Measurements from ENCODE around the gene TPST1.
A peak's percentile ranks its signal among the peaks of the same experiment; 100 is the strongest.
"Not testable (repeated sequence)": the region's sequence is repeated elsewhere in the genome, so short reads cannot be mapped to it uniquely, and the experiment has no call there.

The TPST1 gene

DNA sequence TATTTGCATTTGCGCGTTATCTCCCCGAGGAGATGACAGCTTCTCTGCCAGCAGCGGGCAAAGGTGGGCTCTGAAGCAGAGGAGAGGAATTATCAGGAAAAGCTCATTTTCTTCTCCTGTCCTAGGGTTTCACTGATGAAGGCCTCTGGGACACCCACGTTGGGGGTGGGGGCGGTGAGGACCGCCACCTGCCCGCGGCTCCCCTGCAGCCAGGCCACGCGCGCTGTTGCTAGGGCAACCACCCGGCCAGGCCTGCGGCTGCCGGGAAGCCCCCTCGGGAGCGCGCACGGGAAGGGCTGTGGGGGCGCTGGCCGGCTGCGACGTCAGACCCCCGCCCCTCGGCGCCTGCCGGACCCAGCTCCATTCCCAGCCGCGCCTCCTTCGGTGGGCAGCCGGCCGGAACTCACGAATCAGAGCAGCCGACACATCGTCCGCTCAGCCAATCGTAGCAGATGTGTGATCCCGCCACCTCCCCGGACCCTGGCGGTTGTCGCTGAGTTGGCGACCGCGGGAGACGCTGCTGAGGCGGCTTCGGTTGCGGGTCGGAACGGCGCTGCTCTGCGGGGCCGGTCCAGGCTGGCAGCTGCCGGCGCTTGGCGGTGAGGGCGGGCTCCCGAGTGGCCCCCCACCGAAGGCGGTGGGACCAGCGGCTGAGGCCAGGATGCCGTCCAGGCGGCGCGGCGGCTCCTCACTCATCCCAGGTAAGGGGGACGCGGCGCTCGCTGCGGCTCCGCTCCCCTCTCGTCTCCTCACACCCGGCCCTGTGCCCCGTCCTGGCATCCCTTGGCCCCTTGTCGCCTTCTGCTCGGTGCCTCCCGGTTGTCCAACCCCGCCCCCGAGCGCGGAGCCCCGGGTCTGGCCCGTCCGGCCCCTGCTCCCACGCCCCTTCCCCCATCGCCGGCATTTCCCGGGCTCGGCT is at the start of gene TPST1:
Gene TPST1, plus strand, starts transcription at position 513 of the 919 bp plus-strand sequence. CDS start 35,092 bp downstream, outside the sequence.
- DNase-seq = peak; percentile 86

DNA sequence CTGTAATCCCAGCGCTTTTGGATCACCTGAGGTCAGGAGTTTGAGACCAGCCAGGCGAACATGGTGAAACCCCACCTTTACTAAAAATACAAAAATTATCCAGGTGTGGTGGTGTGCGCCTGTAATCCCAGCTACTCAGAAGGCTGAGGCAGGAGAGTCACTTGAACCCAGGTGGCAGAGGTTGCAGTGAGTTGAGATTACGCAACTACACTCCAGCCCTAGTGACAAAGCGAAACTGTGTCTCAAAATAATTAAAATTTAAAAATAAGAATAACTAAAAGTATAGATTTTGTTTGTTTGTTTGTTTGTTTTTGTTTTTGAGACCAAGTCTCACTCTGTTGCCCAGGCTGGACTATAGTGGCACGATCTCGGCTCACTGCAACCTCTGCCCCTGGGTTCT is 49.1 kb upstream of the TPST1 start:
- not testable (repeated sequence) for DNase-seq

DNA sequence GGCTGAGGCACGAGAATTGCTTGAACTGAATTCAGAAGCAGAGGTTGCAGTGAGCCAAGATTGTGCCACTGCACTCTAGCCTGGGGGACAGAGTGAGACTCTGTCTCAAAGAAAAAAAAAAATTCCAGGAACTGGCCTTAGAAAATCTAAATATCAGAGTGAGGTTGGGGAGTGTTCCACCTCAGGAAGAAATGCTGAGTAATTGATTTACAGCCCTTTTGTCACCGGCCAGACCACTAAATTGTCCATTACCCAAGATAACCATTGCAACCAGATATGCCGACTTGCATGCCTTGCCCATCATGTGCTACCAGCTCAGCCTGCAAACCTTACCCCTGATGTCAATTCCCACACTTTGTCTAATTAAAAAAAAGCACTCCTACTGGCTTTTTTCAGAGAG is 48.1 kb upstream of the TPST1 start:
- DNase-seq = peak; percentile 43

- no peak for DNase-seq
Measured at GRCh38 chr7:66162622-66163021, 42.5 kb upstream of the TPST1 start.

DNA sequence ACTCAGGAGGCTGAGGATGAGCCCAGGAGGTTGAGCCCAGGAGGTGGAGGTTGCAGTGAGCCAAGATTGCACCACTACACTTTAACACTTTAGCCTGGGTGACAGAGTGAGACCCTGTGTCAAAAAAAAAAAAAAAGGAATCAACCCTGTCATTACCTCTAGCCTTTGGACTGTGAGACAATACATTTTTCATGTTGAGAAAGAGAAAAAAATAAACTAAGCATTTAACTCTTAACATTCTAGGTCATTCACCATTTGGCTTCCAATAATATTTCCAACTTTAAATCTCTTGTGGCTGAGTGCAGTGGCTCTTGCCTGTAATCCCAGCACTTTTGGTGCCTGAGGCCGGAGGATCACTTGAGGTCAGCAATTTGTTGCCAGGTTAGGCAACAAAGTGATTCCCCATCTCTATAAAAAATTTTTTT is 41.9 kb upstream of the TPST1 start:
- DNase-seq = no peak

DNA sequence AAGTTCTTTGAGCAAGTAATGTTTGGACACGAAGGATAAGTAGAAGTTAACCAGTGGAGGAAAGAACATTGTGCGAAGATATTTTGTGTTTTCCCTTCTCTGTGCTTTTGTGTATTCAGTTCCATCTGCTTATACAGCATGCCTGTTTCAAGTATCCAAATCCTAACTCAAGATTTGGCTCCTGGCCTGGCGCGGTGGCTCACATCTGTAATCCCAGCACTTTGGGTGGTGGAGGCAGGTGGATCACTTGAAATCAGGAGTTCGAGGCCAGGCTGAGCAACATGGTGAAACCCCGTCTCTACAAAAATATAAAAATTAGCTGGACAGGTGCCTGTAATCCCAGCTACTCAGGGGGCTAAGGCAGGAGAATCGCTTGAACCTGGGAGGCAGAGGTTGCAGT is 40.8 kb upstream of the TPST1 start:
- DNase-seq = no peak

GRCh38 chr7:66167773-66168387 is 37.3 kb upstream of the TPST1 start:
- DNase-seq = peak; percentile 38

GRCh38 chr7:66169616-66170015 is 35.5 kb upstream of the TPST1 start:
- no peak for DNase-seq

DNA sequence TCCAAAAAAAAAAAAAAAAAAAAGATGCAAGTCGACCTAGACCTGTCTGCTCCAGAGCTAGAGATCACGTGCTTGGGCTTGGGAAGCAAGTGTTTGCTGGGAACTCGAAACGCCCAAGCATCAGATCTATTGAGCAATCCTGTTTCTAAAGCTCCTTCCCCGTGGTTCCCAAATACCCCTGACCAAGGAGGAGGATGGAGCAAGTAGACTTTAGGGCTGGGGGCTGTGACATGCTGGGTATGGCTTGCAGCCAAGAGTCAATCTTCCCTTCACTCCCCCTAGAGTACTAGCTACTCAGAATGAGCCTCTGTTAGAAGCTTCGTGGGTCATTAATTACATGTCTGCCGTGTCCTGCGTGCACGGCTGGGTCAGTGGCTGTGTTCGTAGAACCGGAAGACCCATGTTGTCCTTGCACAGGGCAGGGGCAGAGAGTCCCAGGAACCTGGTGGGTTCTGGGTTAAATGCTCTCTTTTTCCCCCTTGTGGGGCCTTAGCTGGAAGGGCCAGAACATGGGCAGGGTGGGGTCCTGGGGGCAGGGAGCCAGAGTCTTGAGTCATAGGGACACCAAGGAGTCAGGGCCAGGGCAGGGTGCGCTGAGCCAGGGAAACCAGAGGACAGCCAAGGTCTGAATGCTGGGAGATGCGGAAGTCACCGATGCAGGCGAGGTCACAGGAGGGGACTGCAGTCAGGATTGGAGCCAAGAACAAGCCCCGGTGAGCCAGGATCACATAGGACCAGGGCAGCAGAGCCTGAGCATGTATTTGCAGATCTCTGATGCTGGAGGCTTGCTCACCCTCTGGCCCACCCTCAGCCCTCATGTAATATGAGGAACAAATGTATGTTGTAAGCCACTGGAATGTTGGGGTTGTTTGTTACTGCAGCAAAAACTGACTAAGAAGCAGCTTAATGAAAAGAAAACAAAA is 34.6 kb upstream of the TPST1 start:
- no peak for DNase-seq

DNA sequence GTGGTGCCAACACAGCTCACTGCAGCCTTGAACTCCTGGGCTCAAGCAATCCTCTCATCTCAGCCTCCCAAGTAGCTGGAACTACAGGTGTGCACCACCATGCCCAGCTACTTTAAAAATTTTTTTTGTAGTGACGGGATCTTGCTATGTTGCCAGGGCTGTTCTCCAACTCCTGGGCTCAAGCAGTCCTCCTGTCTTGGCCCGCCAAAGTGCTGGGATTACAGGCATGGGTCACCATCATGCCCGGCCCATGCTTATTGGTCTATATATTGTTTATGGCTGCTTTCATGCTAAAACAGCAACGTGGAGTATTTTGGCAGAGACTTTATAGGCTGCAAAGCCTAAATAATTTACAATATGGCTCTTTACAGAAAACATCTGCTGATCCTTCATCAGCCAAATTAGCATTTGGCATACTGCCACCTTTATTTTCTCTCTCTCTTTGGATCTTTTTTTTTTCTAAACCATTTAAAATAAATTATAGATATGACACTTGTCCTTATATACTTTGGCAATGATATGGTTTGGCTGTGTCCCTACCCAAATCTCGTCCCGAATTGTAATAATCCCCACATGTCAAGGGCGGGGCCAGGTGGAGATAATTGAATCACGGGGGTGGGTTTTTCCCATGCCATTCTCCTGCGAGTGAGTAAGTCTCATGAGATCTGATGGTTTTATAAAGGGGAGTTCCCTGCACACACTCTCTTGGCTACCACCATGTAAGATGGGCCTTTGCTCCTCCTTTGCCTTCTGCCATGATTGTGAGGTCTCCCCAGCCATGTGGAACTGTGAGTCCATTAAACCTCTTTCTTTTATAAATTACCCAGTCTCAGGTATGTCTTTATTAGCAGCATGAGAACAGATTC is 32.4 kb upstream of the TPST1 start:
- not testable (repeated sequence) for DNase-seq

DNA sequence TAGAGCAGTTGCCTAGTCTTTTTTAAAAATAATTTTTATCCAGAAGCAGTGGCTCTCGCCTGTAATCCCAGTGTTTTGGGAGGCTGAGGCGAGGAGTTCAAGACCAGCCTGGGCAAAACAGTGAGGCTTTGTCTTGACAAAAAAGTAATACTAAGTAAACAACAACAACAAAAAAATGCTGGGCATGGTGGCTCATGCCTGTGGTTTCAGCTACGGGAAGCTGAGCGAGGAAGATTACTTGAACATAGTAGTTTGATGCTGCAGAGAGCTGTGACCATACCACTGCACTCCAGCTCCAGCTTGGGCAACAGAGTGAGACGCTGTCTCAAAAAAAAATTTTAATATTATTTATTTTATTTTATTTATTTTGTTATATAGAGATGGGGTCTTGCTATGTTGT is 31.3 kb upstream of the TPST1 start:
- no peak for DNase-seq

DNA sequence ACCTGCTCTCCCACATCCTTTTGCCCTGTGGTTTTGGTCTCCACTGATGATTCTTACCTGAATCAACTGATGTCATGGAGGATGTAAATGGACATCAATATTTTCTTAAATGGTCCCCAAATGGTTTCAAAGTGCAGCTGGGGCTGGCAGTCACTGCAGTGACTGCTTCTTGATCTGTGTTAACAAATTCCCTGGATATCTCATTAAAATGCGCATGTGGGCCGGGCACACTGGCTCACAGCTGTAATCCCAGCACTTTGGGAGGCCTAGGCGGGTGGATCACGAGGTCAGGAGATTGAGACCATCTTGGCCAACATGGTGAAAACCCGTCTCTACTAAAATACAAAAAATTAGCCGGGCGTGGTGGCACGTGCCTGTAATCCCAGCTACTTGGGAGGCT is 30.1 kb upstream of the TPST1 start:
- not testable (repeated sequence) for DNase-seq

DNA sequence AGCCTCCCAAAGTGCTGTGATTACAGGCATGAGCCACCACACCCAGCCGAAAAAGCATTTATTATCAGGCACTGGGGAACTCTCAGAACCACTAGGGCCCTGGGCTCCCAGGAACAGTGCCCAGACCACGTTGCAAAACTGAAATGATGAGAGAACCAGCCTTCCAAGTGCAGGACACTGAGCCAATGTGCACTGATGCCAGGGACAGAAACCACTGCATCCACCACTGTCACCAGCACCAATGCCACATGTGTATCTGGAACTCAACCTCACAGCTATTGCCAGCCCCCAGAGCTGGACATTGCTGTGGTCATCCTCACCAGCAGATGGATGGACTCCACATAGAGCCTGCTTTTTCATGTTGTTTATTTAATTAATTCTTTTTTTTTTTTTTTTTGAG is 28.2 kb upstream of the TPST1 start:
- DNase-seq = no peak

GRCh38 chr7:66178258-66178657 is 26.9 kb upstream of the TPST1 start:
- no peak for DNase-seq

DNA sequence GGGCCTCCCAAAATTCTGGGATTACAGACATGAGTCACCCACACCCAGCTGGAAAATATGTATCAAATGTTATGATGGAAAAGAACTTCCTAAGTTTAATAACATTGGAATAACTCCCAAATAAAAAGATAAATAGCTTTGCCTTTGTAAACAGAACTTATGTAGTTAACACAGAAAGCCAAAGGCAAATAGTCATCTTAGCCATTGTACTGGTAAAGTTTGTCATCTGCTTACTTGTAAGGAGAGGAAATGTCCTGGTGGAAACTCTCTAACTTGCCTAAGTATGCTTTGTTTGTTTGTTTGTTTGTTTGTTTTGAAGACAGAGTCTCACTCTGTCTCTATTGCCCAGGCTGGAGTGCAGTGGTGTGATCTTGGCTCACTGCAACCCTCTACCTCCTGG is 23.8 kb upstream of the TPST1 start:
- no peak for DNase-seq

GRCh38 chr7:66181845-66182244 is 23.3 kb upstream of the TPST1 start:
- no peak for DNase-seq

GRCh38 chr7:66182920-66183319 is 22.2 kb upstream of the TPST1 start:
- no peak for DNase-seq

DNA sequence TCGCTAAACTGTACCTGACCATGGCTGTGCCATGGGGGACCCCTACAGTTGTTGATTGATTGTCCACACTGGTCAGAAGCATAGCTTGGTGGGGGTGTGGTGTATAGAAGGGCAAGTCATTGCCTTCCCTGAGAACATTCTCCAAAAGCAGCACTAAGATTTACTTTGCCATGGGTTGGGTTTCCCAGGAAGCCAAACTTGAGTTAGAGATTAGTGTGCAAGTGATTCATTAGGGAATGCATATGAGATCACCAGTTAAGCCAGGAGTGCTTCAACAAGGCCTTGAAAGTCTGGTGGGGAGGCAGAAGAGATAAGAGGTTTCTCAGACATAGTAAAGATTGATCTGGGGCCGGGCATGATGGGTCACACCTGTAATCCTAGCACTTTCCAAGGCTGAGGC is 21.4 kb upstream of the TPST1 start:
- DNase-seq = no peak

GRCh38 chr7:66185680-66186187 is 19.4 kb upstream of the TPST1 start:
- no peak for DNase-seq

- no peak for DNase-seq
Measured at GRCh38 chr7:66186991-66187390, 18.1 kb upstream of the TPST1 start.

- no peak for DNase-seq
Measured at GRCh38 chr7:66187905-66188304, 17.2 kb upstream of the TPST1 start.

DNA sequence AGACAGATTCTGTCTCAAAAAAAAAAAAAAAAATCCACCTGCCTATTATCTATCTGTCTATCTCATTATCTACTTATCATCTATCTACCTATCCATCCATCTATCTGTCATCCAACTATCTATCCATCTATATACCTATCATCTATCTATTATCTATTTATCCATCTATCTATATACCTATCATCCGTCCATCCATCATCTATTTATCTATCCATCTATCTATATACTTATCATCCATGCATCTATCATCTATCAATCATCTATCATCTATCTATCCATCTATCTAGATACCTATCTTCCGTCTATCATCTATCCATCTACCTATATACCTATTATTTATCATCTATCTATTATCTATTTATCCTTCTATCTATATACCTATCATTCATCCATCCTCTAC is 16.5 kb upstream of the TPST1 start:
- no peak for DNase-seq
